Astrocyte (in vitro differentiated cells and primary cell): ENCODE results near the gene PRDM11.

ENCODE experiments used
- CTCF ChIP-seq: IDR thresholded peaks from 2 replicates; pipeline ENCODE4 v1.5.1; 2011; ENCODE audit warnings: low read depth, mild to moderate bottlenecking, inconsistent platforms, low read length, moderate library complexity; ENCODE audit not compliant: insufficient read depth
- EZH2 ChIP-seq: IDR thresholded peaks from 2 replicates; pipeline ENCODE4 v1.6.1; 2012; ENCODE audit warnings: mild to moderate bottlenecking, low read length, inconsistent platforms; ENCODE audit not compliant: insufficient read depth

GRCh38 chr11:45155058-45155551 is 8.7 kb downstream of the PRDM11 start:
- TF ChIP-seq CTCF: no peak
- TF ChIP-seq EZH2: no peak
